ENCODE data around the gene SORL1-AS1.

SORL1-AS1 gene

DNA sequence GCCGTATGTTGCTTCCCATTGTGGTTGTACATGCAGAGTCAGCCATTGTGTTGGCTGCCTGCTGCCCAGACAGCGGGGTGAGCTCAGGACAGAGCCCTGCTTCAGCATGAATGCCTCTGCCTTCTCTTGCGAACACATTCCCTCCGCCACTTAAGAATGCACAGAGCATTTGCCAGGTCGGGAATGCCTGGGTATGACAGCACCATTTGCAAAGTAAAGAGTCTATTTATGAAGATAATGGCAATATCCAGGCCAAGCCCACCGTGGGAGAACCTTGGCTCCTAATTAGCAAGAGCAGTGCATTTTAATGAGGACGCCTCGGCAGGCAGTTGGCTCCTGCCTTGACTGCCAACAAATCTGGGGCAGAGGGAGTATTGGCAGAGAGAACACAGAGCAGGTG lies 63.1 kb downstream of the SORL1-AS1 start:
- DNase-seq (ENCODE audit: low read depth, low spot score), result no peak
- no peak overlapping the region for H3K27ac ChIP-seq
- TF ChIP-seq POLR2AphosphoS5 (IDR thresholded peaks at IDR 0.05; ENCODE audit: borderline replicate concordance, low read depth, low read length) (no peak), FOXP2 (optimal IDR thresholded peaks at IDR 0.05; ENCODE audit: control extremely low read depth, extremely low read length, insufficient read depth) (no peak), EZH2 (IDR thresholded peaks at IDR 0.05) (no peak)

More for the DNA sequence above, 63.1 kb downstream of the SORL1-AS1 start:
- no peak overlapping the region for H3K4me3 ChIP-seq
- no peak overlapping the region for H3K9ac ChIP-seq (ENCODE audit: insufficient read length)
- H3K36me3 ChIP-seq (ENCODE audit: insufficient read depth, low read length), result no peaks in the 10 kb centered on the region
- H3K9me3 ChIP-seq (ENCODE audit: low read depth, low read length), result no peaks in the 10 kb centered on the region

All from SK-N-MC (cell line).